Chondrocyte (in vitro differentiated cells): ENCODE results near the gene HMX1. TPM values are rescaled to one million over a fixed set of nuclear protein-coding genes. Genes with fewer than 3 reads are reported as not detected.

Experiments used
- DNase-seq: peaks from one replicate; pipeline ENCODE4 v3.0.0; 2021; ENCODE audit warnings: mixed read lengths, low spot score
- H3K27ac Mint-ChIP-seq: one replicate; pipeline ENCODE4 v1.8.0; 2021; ENCODE audit warnings: mild to moderate bottlenecking, moderate library complexity, mixed read lengths; ENCODE audit not compliant: unreplicated experiment
- H3K27me3 Mint-ChIP-seq: 2 replicates; pipeline ENCODE4 v1.8.0; 2021; ENCODE audit warnings: low read depth, mixed read lengths
- H3K36me3 Mint-ChIP-seq: 2 replicates; pipeline ENCODE4 v1.8.0; 2021; ENCODE audit warnings: low read depth, mixed read lengths
- H3K4me1 Mint-ChIP-seq: 2 replicates; pipeline ENCODE4 v1.8.0; 2021; ENCODE audit warnings: low read depth, mild to moderate bottlenecking, mixed read lengths
- H3K4me3 Mint-ChIP-seq: one replicate; pipeline ENCODE4 v1.8.0; 2021; ENCODE audit warnings: mild to moderate bottlenecking, moderate library complexity, mixed read lengths; ENCODE audit not compliant: unreplicated experiment
- H3K9me3 Mint-ChIP-seq: 2 replicates; pipeline ENCODE4 v1.8.0; 2021; ENCODE audit warnings: low read depth, mixed read lengths
- total RNA-seq: library from RNA; stranded (reverse); gene quantifications from 3 replicates; pipeline ENCODE4 v1.2.1, GENCODE V29; 2021
- TF ChIP-seq, protein P1 (sequence below): fragments of 200-600 bp; sonication (generic); IDR thresholded peaks from 2 replicates; pipeline ENCODE4 v1.5.0; 2021; ENCODE audit warnings: antibody characterized with exemption, mild to moderate bottlenecking, moderate library complexity

Gene HMX1
- total RNA-seq, 1 donor from 2014 or later = not detected

DNA sequence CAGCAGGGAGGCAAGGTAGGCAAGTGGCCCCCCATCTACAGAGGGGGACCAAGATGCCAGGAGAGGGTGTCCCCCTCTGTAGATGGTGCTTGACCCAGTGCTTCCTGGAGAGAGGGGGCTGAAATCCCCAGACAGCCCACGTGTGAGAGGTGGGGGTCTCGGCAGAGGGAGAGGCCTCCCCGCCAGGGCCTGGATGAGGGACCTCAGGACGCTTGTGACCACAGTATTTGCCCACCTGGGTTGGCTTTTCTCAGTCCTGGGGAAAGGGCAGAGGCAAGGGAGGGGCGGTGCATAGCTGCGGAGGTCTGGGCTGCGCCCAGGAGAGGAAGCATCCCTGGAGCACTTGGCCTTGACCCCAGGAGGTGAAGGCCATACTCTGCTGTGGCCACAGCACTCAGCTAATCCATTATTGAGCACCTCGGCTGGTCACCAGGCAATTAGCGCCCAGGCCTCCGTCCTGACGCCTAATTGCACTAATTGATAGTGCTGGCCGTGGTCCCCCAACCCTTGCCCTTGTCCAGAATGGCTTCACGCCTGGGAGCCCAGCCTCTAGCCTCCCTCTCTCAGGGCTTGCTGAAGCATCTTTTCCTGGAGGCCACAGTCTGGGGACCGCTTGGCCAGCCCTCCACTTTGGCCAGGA is 30.7 kb downstream of the HMX1 start:
- Mint-ChIP-seq H3K27ac (no peak overlapping the region), H3K4me3 (no peak overlapping the region), H3K36me3 (peaks cover 8% of the 10 kb centered on the region), H3K4me1 (no peaks in the 10 kb centered on the region), H3K27me3 (peaks cover 29% of the 10 kb centered on the region), H3K9me3 (peaks cover 10% of the 10 kb centered on the region)
- DNase-seq = peak; percentile 70
- TF ChIP-seq, protein P1, sequence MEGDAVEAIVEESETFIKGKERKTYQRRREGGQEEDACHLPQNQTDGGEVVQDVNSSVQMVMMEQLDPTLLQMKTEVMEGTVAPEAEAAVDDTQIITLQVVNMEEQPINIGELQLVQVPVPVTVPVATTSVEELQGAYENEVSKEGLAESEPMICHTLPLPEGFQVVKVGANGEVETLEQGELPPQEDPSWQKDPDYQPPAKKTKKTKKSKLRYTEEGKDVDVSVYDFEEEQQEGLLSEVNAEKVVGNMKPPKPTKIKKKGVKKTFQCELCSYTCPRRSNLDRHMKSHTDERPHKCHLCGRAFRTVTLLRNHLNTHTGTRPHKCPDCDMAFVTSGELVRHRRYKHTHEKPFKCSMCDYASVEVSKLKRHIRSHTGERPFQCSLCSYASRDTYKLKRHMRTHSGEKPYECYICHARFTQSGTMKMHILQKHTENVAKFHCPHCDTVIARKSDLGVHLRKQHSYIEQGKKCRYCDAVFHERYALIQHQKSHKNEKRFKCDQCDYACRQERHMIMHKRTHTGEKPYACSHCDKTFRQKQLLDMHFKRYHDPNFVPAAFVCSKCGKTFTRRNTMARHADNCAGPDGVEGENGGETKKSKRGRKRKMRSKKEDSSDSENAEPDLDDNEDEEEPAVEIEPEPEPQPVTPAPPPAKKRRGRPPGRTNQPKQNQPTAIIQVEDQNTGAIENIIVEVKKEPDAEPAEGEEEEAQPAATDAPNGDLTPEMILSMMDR = no peak

DNA sequence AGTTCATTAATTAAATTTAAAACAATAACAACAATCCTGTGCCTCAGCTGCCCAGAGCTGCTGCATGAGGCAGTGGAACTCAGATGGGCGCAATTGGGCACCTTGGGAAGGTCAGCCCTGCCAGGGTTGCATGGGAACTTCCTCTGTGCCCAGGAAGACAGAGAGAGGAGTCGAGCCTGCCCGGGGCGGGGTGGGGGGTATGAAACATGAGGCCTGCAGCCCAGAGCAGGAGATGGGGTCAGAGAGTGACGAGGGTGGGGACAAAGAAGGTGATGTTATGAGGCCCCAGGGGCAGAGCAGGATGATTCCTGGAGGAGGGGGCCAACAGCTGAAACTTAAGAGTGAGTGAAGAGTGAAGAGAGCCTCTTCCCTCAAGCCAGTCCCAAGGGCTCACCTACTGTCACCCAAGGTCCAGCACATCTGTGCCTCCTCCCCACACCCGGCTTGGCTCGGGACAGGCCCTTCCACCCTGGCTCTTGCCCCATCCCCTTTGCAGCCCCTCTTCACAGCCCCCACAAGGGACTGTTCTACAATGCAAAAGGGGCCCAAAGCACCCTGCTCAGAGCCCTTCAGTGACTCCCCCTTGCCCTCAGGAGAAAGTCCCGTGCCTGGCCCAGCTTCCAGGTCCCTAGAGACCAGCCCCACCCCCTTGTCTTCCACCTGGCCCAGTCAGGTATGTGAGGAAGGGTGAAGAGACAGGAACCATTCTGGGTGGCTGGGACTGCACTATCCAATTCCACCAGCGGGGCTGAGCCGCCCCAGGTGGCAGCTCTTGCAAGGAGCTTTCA is 31.4 kb downstream of the HMX1 start:
- Mint-ChIP-seq H3K9me3 (peaks cover 10% of the 10 kb centered on the region), H3K36me3 (peaks cover 3% of the 10 kb centered on the region), H3K27me3 (peaks cover 25% of the 10 kb centered on the region), H3K27ac (no peak overlapping the region), H3K4me1 (no peaks in the 10 kb centered on the region), H3K4me3 (no peak overlapping the region)
- DNase-seq = peak; percentile 59
- TF ChIP-seq, protein P1 = no peak

DNA sequence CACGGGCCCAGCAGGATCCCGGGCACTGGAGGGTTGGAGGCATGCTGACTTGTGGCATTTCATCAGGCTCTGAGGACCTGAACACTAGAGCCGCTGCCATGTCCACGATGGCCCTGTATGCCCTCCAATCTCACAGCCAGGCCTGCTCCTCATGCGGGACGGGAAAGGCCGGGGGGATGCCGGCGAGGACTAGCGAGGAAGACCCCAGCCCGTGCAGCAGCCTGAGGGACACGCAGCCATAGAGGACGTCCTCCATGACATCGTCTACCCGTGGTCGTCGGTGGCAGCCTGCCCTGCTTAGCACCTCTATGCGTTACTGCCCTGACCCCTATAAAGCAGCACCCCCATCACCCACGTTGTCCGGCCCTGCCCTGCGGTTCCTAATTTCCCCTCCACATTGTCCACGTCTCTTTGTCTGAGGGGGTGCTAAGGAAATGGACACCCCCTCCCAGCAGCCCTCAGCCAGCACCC is 32.6 kb downstream of the HMX1 start:
- DNase-seq = peak; percentile 88
- H3K9me3 Mint-ChIP-seq = peaks cover 10% of the 10 kb centered on the region
- H3K27me3 Mint-ChIP-seq = peaks cover 26% of the 10 kb centered on the region

DNA sequence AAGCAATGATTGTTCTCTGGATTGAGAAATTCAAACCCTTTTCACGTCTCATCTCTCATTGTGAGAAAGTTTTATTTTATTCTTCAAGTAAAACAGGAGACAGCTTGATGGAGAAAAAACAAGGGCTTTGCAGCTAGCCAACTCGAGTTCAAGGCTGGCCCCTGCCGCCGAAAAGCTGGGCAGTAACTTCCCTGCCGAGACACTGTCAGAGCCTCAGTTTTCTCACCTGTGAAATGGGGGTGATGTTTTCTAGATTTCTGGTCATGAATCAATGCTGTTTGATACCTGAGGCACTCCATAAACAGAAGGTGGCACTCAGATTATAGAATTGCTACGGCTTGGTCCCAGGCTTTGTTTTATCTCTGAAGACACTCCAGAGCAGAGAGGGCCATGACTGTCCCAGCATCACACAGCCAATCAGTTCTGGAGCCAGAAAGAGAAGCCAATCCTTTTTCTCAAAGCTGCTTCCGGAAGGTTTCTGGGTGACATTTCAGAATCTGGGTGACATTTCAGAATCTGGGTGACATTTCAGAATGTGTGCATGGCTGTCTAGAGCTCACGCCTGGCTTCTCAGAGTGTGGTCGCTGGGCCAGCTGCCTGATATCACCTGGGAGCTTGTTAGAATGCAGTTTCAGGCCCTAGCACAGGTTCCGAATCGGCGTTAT is 33.2 kb downstream of the HMX1 start:
- Mint-ChIP-seq H3K27me3 (peaks cover 26% of the 10 kb centered on the region), H3K4me1 (no peaks in the 10 kb centered on the region)

More for the DNA sequence above, 32.6 kb downstream of the HMX1 start:
- TF ChIP-seq, protein P1 = no peak
- Mint-ChIP-seq H3K4me3 (no peak overlapping the region), H3K36me3 (peaks cover 3% of the 10 kb centered on the region), H3K4me1 (no peaks in the 10 kb centered on the region), H3K27ac (no peak overlapping the region)

More for the DNA sequence above, 33.2 kb downstream of the HMX1 start:
- TF ChIP-seq, protein P1 = no peak
- H3K27ac Mint-ChIP-seq = no peak overlapping the region
- H3K9me3 Mint-ChIP-seq = peaks cover 5% of the 10 kb centered on the region
- peak; percentile 32 for DNase-seq
- H3K36me3 Mint-ChIP-seq = peaks cover 2% of the 10 kb centered on the region
- no peak overlapping the region for H3K4me3 Mint-ChIP-seq
